Psoas muscle (tissue), 8 donors: ENCODE data around the gene SLC18A3. TPM values are rescaled to one million over a fixed set of nuclear protein-coding genes. Genes with fewer than 3 reads are reported as not detected.

Source experiments
- ATAC-seq, 4 donors: fragments of 200-7000 bp; cut with Tn5 transposase; one replicate each; pipeline ENCODE4 v1.9.1; 2020; ENCODE audit warnings: moderate library complexity in 3 of 4, mild to moderate bottlenecking in 2 of 4
- DNase-seq, 2 donors: peaks; one replicate each; pipeline ENCODE4 v3.0.0-alpha.2; 2020
- H3K27ac ChIP-seq: fragments of 200-600 bp; one replicate; pipeline ENCODE4 v1.8.0; 2022
- H3K27me3 ChIP-seq, 3 donors: fragments of 200-600 bp in 1 of 3; one replicate each; pipeline versions ENCODE4 v1.6.1 to v1.8.0; 2013 to 2022; ENCODE audit warnings: low read length in 2 of 3, mild to moderate bottlenecking in 2 of 3, moderate library complexity in 1 of 3; ENCODE audit not compliant: insufficient read depth in 3 of 3
- H3K36me3 ChIP-seq, 2 donors: fragments of 200-600 bp in 1 of 2; one replicate each; pipeline versions ENCODE4 v1.6.1 to v1.8.0; 2013 to 2022; ENCODE audit warnings: low read depth in 1 of 2, mild to moderate bottlenecking in 1 of 2, moderate library complexity in 1 of 2; ENCODE audit not compliant: insufficient read depth in 1 of 2
- H3K4me1 ChIP-seq: fragments of 200-600 bp; one replicate; pipeline ENCODE4 v1.8.0; 2022
- H3K4me3 ChIP-seq: fragments of 200-600 bp; one replicate; pipeline ENCODE4 v1.8.0; 2022; ENCODE audit warnings: mild to moderate bottlenecking
- H3K9me3 ChIP-seq: fragments of 200-600 bp; one replicate; pipeline ENCODE4 v1.8.0; 2022
- CTCF ChIP-seq: fragments of 200-600 bp; IDR thresholded peaks from one replicate; pipeline ENCODE4 v1.8.0; 2022; ENCODE audit warnings: antibody characterized with exemption
- WGBS, 3 donors: extraction: QIAGEN DNeasy Blood & Tissue Kit; methylation state at CpG; one replicate each; pipeline versions ENCODE4 v1.1.6 to v1.1.7; 2013; 5-methylcytosine and 5-hydroxymethylcytosine counted together
- intact Hi-C, 2 donors: fragments of 100-400 bp; cut with DNase I; formaldehyde crosslinking; loops; one replicate each; pipeline versions ENCODE4 v1.11.0 to v1.14.2; 2022
- polyA plus RNA-seq, 3 donors: library from polyadenylated mRNA; stranded (reverse); fragments of 200-250 nt; gene quantifications; one replicate each; pipeline ENCODE4 v1.2.3, GENCODE V29; 2013
- total RNA-seq, 4 donors: library from RNA; stranded (reverse); fragmentation: NEBNext Ultra II Directional in 2 of 4; extraction: Animal tissue kit (Norgen Biotek cat#: 25700) in 2 of 4; gene quantifications; one replicate each; pipeline versions ENCODE4 v1.2.1 to v1.2.4, GENCODE V29; 2021 to 2023
- donor health status: healthy with polysubstance abuse.
- donor health status: DM: no; HTN: no; CAD: no; lungs with moderate emphysema.
- donor health status: Bipolar disorder and iron deficiency.
- donor health status: healthy.
- donor health status: DM: yes; HTN: yes; CAD: no.
- donor health status: DM: no; HTN: no; CAD: no.
- donor health status: DM: no; HTN: no; CAD: no.
- donor health status: DM: yes; HTN: yes; CAD: no.

The SLC18A3 gene
- total and polyA plus RNA-seq, 7 donors = not detected

DNA sequence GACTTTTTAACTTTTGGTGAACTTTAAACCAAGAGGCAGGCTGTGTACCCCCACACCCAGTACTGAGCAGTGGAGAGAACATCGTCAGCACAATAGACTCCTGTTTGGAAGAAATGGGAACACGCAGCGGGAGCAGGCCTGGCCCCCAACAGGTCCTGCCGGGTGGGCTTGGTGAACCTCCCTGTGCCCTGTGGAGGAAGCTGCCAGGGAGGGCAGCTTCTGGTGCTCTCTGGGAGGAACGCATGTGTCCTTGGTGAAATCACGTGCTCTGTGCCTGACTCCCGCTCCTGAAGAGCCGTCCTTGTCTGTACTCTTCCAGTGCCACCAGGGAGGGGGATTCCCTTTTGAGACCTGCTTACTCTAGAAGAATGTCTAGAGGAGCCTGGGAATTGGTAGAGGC lies 35.3 kb downstream of the SLC18A3 start:
- DNase-seq (no peak), ATAC-seq (no peak)
- Histone ChIP-seq H3K4me1 (no peaks in the 10 kb centered on the region), H3K27ac (no peak overlapping the region), H3K36me3 (no peaks in the 10 kb centered on the region), H3K4me3 (no peak overlapping the region), H3K9me3 (no peaks in the 10 kb centered on the region), H3K27me3 (peaks cover 0 to 10% (median 7%) of the 10 kb centered on the region in 3 donors)
- WGBS, 3 donors = 70 to 72% (median 71%) methylated on average over 8 of the region's 8 CpGs
- no peak for TF ChIP-seq CTCF
- intact Hi-C loops = no loop called here

DNA sequence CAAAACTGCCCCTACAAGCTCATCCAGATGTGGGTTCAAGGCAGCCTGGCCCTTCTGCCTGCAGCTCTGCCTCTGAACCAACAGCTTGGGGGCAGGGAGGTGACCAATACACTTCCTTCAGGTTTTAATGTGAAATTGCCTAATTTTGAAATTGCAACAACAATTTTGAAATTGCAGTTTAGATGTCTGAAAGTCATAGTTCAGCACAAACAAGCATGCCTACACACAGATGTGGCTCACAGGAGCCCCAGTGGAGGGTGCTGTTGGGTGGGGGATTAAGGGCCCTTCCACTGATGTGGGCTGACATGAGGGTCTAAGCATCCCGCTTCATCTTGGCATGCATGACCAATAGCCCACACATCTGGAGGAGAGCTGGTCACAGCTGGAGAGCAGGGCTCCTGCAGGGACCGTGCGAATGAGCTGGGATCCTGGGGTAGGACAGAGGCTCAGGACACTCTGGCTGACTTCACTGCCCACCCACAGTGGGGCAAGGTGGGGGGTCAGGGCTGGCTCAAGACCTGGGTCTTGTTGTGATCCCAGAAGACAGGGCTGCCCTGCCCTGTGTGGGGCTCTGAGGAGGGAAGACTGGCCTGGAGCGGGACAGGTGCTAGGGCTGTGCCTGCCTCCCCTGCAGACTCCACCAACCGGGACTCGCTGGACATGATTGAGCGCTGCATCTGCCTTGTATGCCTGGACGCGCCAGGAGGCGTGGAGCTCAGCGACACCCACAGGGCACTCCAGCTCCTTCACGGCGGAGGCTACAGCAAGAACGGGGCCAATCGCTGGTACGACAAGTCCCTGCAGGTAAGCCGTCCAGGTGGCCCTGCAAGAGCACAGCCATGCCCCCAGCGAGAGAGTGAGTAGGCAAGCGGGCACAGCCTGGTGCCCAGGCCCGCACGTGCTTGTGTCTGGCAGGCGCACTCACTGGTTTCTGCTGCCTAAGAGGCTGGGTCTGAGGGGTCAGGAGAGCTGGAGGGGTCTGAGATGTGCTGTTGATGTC lies 36.1 kb downstream of the SLC18A3 start:
- H3K9me3 ChIP-seq = no peaks in the 10 kb centered on the region
- DNase-seq = no peak
- ATAC-seq = no peak
- TF ChIP-seq CTCF = no peak
- no peak overlapping the region for H3K4me3 ChIP-seq
- H3K4me1 ChIP-seq = no peaks in the 10 kb centered on the region
- intact Hi-C loops = no loop called here
- H3K27me3 ChIP-seq = peaks cover 0 to 16% (median 9%) of the 10 kb centered on the region in 3 donors
- H3K36me3 ChIP-seq = no peaks in the 10 kb centered on the region
- WGBS, 3 donors = 70 to 75% (median 71%) methylated on average over 22 of the region's 22 CpGs
- no peak overlapping the region for H3K27ac ChIP-seq

- H3K4me3 ChIP-seq = no peak overlapping the region
- TF ChIP-seq CTCF = no peak
These were observed 37.4 kb downstream of the SLC18A3 start for GRCh38 chr10:49647554-49647953.

DNA sequence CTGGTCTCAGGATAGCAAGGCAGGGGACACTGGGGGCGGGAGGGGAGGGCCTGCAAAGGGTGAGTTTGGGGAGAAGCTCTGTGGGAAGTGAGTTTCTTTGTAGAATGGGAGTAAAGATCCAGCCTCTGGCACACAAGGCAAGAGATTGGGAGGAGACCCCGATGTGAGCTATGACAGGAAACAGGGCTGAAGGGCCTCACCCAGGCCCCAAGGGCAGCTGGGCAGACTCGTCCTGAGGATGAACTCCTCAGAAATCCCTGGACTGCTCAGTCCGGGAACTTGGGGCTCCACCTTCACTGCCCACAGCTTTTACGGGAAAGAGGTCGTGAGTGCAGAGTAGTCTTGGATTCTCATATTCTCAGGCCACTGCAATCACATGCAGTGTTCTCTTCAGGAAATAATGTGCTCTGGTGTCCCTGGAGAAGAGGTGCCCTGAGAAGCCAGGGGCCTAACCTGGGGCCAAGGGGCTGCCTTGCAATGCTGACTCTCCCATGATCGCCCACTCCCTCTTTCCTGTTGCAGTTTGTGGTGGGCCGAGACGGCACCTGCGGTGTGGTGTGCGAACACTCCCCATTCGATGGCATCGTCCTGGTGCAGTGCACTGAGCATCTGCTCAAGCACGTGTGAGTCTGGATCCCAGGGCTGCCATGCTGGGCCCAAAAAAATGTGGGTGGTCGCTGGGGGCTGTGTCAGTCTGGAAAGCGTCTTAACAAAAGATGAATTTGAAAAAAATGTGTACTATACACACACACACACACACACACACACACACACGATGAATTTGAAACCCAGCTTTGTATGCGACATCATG lies 38.1 kb downstream of the SLC18A3 start:
- intact Hi-C loops = no loop called here
- no peak for ATAC-seq
- peaks cover 0 to 16% (median 9%) of the 10 kb centered on the region in 3 donors for H3K27me3 ChIP-seq

More at GRCh38 chr10:49647554-49647953, 37.4 kb downstream of the SLC18A3 start:
- H3K27me3 ChIP-seq = peaks cover 0 to 18% (median 9%) of the 10 kb centered on the region in 3 donors
- no peak for ATAC-seq
- no peak overlapping the region for H3K27ac ChIP-seq
- no peaks in the 10 kb centered on the region for H3K9me3 ChIP-seq
- no peak for DNase-seq
- intact Hi-C loops = no loop called here
- H3K36me3 ChIP-seq = no peaks in the 10 kb centered on the region
- H3K4me1 ChIP-seq = no peaks in the 10 kb centered on the region
- 40 to 64% (median 50%) methylated on average over 4 of the region's 4 CpGs for WGBS, 3 donors

More for the DNA sequence above, 38.1 kb downstream of the SLC18A3 start:
- no peak overlapping the region for H3K27ac ChIP-seq
- no peaks in the 10 kb centered on the region for H3K9me3 ChIP-seq
- TF ChIP-seq CTCF = no peak
- no peaks in the 10 kb centered on the region for H3K36me3 ChIP-seq
- H3K4me1 ChIP-seq = no peaks in the 10 kb centered on the region
- WGBS, 3 donors = 63 to 67% (median 65%) methylated on average over 18 of the region's 18 CpGs
- H3K4me3 ChIP-seq = no peak overlapping the region
- no peak for DNase-seq
